AG20443 (cell line): ENCODE data around the gene ERV3-1.
"Not testable (repeated sequence)": the region's sequence is repeated elsewhere in the genome, so short reads cannot be mapped to it uniquely, and the experiment has no call there.

Experiments used
- DNase-seq: peaks from one replicate; pipeline ENCODE4 v3.0.0; 2012; ENCODE audit warnings: low spot score, mixed read lengths

The ERV3-1 gene

GRCh38 chr7:64999165-65000004 lies 7.1 kb downstream of the ERV3-1 start:
- no peak for DNase-seq

GRCh38 chr7:64998865-64999164 lies 7.7 kb downstream of the ERV3-1 start:
- no peak for DNase-seq

GRCh38 chr7:64997927-64998391 lies 8.5 kb downstream of the ERV3-1 start:
- peak; percentile 21 for DNase-seq

- no peak for DNase-seq
Measured at GRCh38 chr7:64997164-64997908, 9.2 kb downstream of the ERV3-1 start.

GRCh38 chr7:64996305-64996704 lies 10.2 kb downstream of the ERV3-1 start:
- no peak for DNase-seq

GRCh38 chr7:64993901-64994300 lies 12.6 kb downstream of the ERV3-1 start:
- no peak for DNase-seq

- DNase-seq, result no peak
Measured at GRCh38 chr7:64992971-64993370, 13.5 kb downstream of the ERV3-1 start.

- no peak for DNase-seq
Measured at GRCh38 chr7:64990936-64991335, 15.6 kb downstream of the ERV3-1 start, which contains the start of gene ZNF117. TSS of gene ZNF117 (minus strand) at chr7:64991036.

- DNase-seq, result no peak
Measured at GRCh38 chr7:64990216-64990615, 16.3 kb downstream of the ERV3-1 start.

- no peak for DNase-seq
Measured at GRCh38 chr7:64978497-64979203, 27.8 kb downstream of the ERV3-1 start.

GRCh38 chr7:64965594-64965993 lies 40.9 kb downstream of the ERV3-1 start:
- DNase-seq, result no peak

GRCh38 chr7:64959072-64959747 lies 47.3 kb downstream of the ERV3-1 start:
- no peak for DNase-seq

GRCh38 chr7:64951250-64951848 lies 55.1 kb downstream of the ERV3-1 start:
- DNase-seq, result peak; percentile 54

- not testable (repeated sequence) for DNase-seq
Measured at GRCh38 chr7:64950673-64951072, 55.8 kb downstream of the ERV3-1 start.

GRCh38 chr7:64948774-64949173 lies 57.7 kb downstream of the ERV3-1 start:
- DNase-seq, result not testable (repeated sequence)

- DNase-seq, result peak; percentile 11
Measured at GRCh38 chr7:64947252-64948000, 59.1 kb downstream of the ERV3-1 start.

- peak; percentile 18 for DNase-seq
Measured at GRCh38 chr7:64946772-64947171, 59.7 kb downstream of the ERV3-1 start.

- DNase-seq, result no peak
Measured at GRCh38 chr7:64945503-64946175, 60.8 kb downstream of the ERV3-1 start.

GRCh38 chr7:64944667-64945502 lies 61.6 kb downstream of the ERV3-1 start:
- DNase-seq, result not testable (repeated sequence)
